ENCODE data around the gene PHYKPL. TPM values are rescaled to one million over a fixed set of nuclear protein-coding genes. Genes with fewer than 3 reads are reported as not detected.

PHYKPL gene
- total and polyA plus RNA-seq, 2 donors (not counting 1 experiment from before 2014, with no cell fraction given) = 263 to 313 TPM

GRCh38 chr5:178223828-178224335 is 8.7 kb downstream of the PHYKPL start:
- intact Hi-C loops (cut with micrococcal nuclease) = no loop called here
- CTCF ChIA-PET = interaction anchor here (1.0 kb wide), 1 partner anchor 18 kb away, joined by 3 read pairs; no protein-coding TSS in a partner anchor
- H3K79me2 ChIP-seq (ENCODE audit: control insufficient read depth, insufficient read depth, low read length) = peaks cover 38% of the 10 kb centered on the region
- Mint-ChIP-seq H3K27ac (no peak overlapping the region), H3K4me3 (no peak overlapping the region), H3K4me1 (peaks cover 30% of the 10 kb centered on the region), H3K27me3 (no peaks in the 10 kb centered on the region), H3K9me3 (ENCODE audit: insufficient read depth) (no peaks in the 10 kb centered on the region)
- H3K4me1 ChIP-seq (ENCODE audit: control insufficient read depth in 2 of 2, insufficient read depth in 2 of 2, low read length in 2 of 2) = peaks cover 0 to 6% of the 10 kb centered on the region in 2 donors
- no peak overlapping the region for H3K27ac ChIP-seq (ENCODE audit: low read length in 2 of 2)
- no peak overlapping the region for H3K4me3 ChIP-seq (ENCODE audit: control extremely low read depth in 1 of 5, extremely low read depth in 1 of 5, insufficient read depth in 1 of 5, low read depth in 2 of 5, low read length in 4 of 5)
- no peak for DNase-seq
- H3K36me3 ChIP-seq (replicated peaks in 1 of 2; ENCODE audit: control extremely low read depth in 1 of 2, control insufficient read depth in 1 of 2, extremely low read depth in 1 of 2, insufficient read depth in 2 of 2, low read length in 1 of 2) = peaks cover 2 to 80% of the 10 kb centered on the region in 2 experiments
- TF ChIP-seq CTCF (IDR thresholded peaks at IDR 0.05) (no peak), EZH2 (IDR thresholded peaks at IDR 0.05; ENCODE audit: borderline replicate concordance, insufficient read depth, low read depth, low read length, poor library complexity, severe bottlenecking) (no peak)
- H3K4me2 ChIP-seq (replicated peaks; ENCODE audit: low read depth, low read length, poor library complexity, severe bottlenecking) = no peak overlapping the region
- POLR2A ChIA-PET = no interaction called here
- H4K20me1 ChIP-seq (ENCODE audit: control insufficient read depth, insufficient read depth, low read length, poor library complexity, severe bottlenecking) = peaks cover 70% of the 10 kb centered on the region
- no peak overlapping the region for H2AFZ ChIP-seq (ENCODE audit: insufficient read depth, low read depth, low read length, poor library complexity, severe bottlenecking)
- no peaks in the 10 kb centered on the region for H3K27me3 ChIP-seq (replicated peaks in 1 of 4; ENCODE audit: control extremely low read depth in 1 of 4, control insufficient read depth in 3 of 4, insufficient read depth in 4 of 4, low read length in 3 of 4)
- WGBS (ENCODE audit: insufficient coverage) = 93% methylated on average over 13 of the region's 13 CpGs
- no peak overlapping the region for H3K9ac ChIP-seq (ENCODE audit: low read length)
- H3K9me3 ChIP-seq (ENCODE audit: control extremely low read depth in 1 of 3, control insufficient read depth in 2 of 3, insufficient read depth in 1 of 3, low read length in 2 of 3) = no peaks in the 10 kb centered on the region
- no peak for ATAC-seq (ENCODE audit: low read depth)

- TF ChIP-seq CTCF (IDR thresholded peaks at IDR 0.05) = no peak
- TF ChIP-seq EZH2 (IDR thresholded peaks at IDR 0.05; ENCODE audit: borderline replicate concordance, insufficient read depth, low read depth, low read length, poor library complexity, severe bottlenecking) = no peak
- Histone ChIP-seq H3K27ac (ENCODE audit: low read length in 2 of 2) (no peak overlapping the region), H4K20me1 (ENCODE audit: control insufficient read depth, insufficient read depth, low read length, poor library complexity, severe bottlenecking) (peaks cover 64% of the 10 kb centered on the region), H3K9me3 (ENCODE audit: control extremely low read depth in 1 of 3, control insufficient read depth in 2 of 3, insufficient read depth in 1 of 3, low read length in 2 of 3) (no peaks in the 10 kb centered on the region), H3K4me1 (ENCODE audit: control insufficient read depth in 2 of 2, insufficient read depth in 2 of 2, low read length in 2 of 2) (peaks cover 0 to 6% of the 10 kb centered on the region in 2 donors), H3K4me3 (ENCODE audit: control extremely low read depth in 1 of 5, extremely low read depth in 1 of 5, insufficient read depth in 1 of 5, low read depth in 2 of 5, low read length in 4 of 5) (no peak overlapping the region), H2AFZ (ENCODE audit: insufficient read depth, low read depth, low read length, poor library complexity, severe bottlenecking) (no peak overlapping the region), H3K27me3 (replicated peaks in 1 of 4; ENCODE audit: control extremely low read depth in 1 of 4, control insufficient read depth in 3 of 4, insufficient read depth in 4 of 4, low read length in 3 of 4) (no peaks in the 10 kb centered on the region), H3K4me2 (replicated peaks; ENCODE audit: low read depth, low read length, poor library complexity, severe bottlenecking) (no peak overlapping the region), H3K79me2 (ENCODE audit: control insufficient read depth, insufficient read depth, low read length) (peaks cover 34% of the 10 kb centered on the region), H3K9ac (ENCODE audit: low read length) (no peak overlapping the region), H3K36me3 (replicated peaks in 1 of 2; ENCODE audit: control extremely low read depth in 1 of 2, control insufficient read depth in 1 of 2, extremely low read depth in 1 of 2, insufficient read depth in 2 of 2, low read length in 1 of 2) (peaks cover 2 to 80% of the 10 kb centered on the region in 2 experiments)
- Mint-ChIP-seq H3K4me3 (no peak overlapping the region), H3K27me3 (no peaks in the 10 kb centered on the region), H3K9me3 (ENCODE audit: insufficient read depth) (no peaks in the 10 kb centered on the region), H3K4me1 (peaks cover 26% of the 10 kb centered on the region), H3K27ac (no peak overlapping the region)
- 98% methylated on average over 5 of the region's 5 CpGs for WGBS (ENCODE audit: insufficient coverage)
- CTCF ChIA-PET = interaction anchor here (1.0 kb wide), 1 partner anchor 17 kb away, joined by 3 read pairs; no protein-coding TSS in a partner anchor
- POLR2A ChIA-PET = no interaction called here
- no peak for ATAC-seq (ENCODE audit: low read depth)
- intact Hi-C loops (cut with micrococcal nuclease) = no loop called here
- no peak for DNase-seq
Measured at GRCh38 chr5:178223196-178223773, 9.3 kb downstream of the PHYKPL start.

All from B cell (primary cell).